Measurements from ENCODE around the gene DLL3.

The DLL3 gene

GRCh38 chr19:39532233-39533002 is 33.7 kb downstream of the DLL3 start, which contains the start of gene EID2B (continued):
- TF ChIP-seq KLF9 (tag by site-specific recombination; IDR thresholded peaks at IDR 0.05; ENCODE audit: low read depth) (peak; percentile 52; the same call in 1 of the 2 replicates), HOXC10 (CRISPR knock-in tag; IDR thresholded peaks at IDR 0.05) (no peak), ZNF350 (tag by site-specific recombination; IDR thresholded peaks at IDR 0.05) (no peak), ZNF623 (tag by site-specific recombination; IDR thresholded peaks at IDR 0.05) (no peak), HIC1 (tag by site-specific recombination; IDR thresholded peaks at IDR 0.05) (peak; percentile 64; the same call in 1 of the 2 replicates), ZNF692 (tag by site-specific recombination; IDR thresholded peaks at IDR 0.05) (peak; percentile 95), ZNF843 (tag by site-specific recombination; IDR thresholded peaks at IDR 0.05) (peak; percentile 49; the same call in 1 of the 2 replicates), MEIS1 (CRISPR knock-in tag; IDR thresholded peaks at IDR 0.05; ENCODE audit: borderline replicate concordance) (no peak), ZNF561 (tag by site-specific recombination; IDR thresholded peaks at IDR 0.05; ENCODE audit: borderline replicate concordance) (peak; percentile 95), ZBTB8A (tag by site-specific recombination; IDR thresholded peaks at IDR 0.05) (peak; percentile 31), ZNF571 (tag by site-specific recombination; IDR thresholded peaks at IDR 0.05) (no peak), ZNF26 (tag by site-specific recombination; IDR thresholded peaks at IDR 0.05) (no peak), ZNF549 (tag by site-specific recombination; IDR thresholded peaks at IDR 0.05) (no peak), ZNF621 (tag by site-specific recombination; IDR thresholded peaks at IDR 0.05) (no peak), ZSCAN4 (tag by site-specific recombination; IDR thresholded peaks at IDR 0.05) (peak; percentile 83), ZBTB44 (tag by site-specific recombination; IDR thresholded peaks at IDR 0.05) (no peak), ZNF404 (tag by site-specific recombination; IDR thresholded peaks at IDR 0.05) (no peak), ZXDB (tag by site-specific recombination; IDR thresholded peaks at IDR 0.05) (peak; percentile 79), MZF1 (tag by site-specific recombination; IDR thresholded peaks at IDR 0.05; ENCODE audit: borderline replicate concordance) (peak; percentile 100), ZNF175 (tag by site-specific recombination; IDR thresholded peaks at IDR 0.05) (no peak), ZNF121 (tag by site-specific recombination; IDR thresholded peaks at IDR 0.05) (peak; percentile 96)
- TF ChIP-seq, protein P1, sequence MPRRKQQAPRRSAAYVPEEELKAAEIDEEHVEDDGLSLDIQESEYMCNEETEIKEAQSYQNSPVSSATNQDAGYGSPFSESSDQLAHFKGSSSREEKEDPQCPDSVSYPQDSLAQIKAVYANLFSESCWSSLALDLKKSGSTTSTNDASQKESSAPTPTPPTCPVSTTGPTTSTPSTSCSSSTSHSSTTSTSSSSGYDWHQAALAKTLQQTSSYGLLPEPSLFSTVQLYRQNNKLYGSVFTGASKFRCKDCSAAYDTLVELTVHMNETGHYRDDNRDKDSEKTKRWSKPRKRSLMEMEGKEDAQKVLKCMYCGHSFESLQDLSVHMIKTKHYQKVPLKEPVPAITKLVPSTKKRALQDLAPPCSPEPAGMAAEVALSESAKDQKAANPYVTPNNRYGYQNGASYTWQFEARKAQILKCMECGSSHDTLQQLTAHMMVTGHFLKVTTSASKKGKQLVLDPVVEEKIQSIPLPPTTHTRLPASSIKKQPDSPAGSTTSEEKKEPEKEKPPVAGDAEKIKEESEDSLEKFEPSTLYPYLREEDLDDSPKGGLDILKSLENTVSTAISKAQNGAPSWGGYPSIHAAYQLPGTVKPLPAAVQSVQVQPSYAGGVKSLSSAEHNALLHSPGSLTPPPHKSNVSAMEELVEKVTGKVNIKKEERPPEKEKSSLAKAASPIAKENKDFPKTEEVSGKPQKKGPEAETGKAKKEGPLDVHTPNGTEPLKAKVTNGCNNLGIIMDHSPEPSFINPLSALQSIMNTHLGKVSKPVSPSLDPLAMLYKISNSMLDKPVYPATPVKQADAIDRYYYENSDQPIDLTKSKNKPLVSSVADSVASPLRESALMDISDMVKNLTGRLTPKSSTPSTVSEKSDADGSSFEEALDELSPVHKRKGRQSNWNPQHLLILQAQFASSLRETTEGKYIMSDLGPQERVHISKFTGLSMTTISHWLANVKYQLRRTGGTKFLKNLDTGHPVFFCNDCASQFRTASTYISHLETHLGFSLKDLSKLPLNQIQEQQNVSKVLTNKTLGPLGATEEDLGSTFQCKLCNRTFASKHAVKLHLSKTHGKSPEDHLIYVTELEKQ (tag by site-specific recombination; IDR thresholded peaks at IDR 0.05; ENCODE audit: borderline replicate concordance) = no peak
- TF ChIP-seq, protein P2, sequence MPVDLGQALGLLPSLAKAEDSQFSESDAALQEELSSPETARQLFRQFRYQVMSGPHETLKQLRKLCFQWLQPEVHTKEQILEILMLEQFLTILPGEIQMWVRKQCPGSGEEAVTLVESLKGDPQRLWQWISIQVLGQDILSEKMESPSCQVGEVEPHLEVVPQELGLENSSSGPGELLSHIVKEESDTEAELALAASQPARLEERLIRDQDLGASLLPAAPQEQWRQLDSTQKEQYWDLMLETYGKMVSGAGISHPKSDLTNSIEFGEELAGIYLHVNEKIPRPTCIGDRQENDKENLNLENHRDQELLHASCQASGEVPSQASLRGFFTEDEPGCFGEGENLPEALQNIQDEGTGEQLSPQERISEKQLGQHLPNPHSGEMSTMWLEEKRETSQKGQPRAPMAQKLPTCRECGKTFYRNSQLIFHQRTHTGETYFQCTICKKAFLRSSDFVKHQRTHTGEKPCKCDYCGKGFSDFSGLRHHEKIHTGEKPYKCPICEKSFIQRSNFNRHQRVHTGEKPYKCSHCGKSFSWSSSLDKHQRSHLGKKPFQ (tag by site-specific recombination; IDR thresholded peaks at IDR 0.05) = no peak
- TF ChIP-seq, protein P3, sequence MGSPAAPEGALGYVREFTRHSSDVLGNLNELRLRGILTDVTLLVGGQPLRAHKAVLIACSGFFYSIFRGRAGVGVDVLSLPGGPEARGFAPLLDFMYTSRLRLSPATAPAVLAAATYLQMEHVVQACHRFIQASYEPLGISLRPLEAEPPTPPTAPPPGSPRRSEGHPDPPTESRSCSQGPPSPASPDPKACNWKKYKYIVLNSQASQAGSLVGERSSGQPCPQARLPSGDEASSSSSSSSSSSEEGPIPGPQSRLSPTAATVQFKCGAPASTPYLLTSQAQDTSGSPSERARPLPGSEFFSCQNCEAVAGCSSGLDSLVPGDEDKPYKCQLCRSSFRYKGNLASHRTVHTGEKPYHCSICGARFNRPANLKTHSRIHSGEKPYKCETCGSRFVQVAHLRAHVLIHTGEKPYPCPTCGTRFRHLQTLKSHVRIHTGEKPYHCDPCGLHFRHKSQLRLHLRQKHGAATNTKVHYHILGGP (tag by site-specific recombination; IDR thresholded peaks at IDR 0.05) = peak; percentile 95
